Transverse colon (tissue), 4 donors: ENCODE results near the gene EHMT1. TPM values are rescaled to one million over a fixed set of nuclear protein-coding genes. Genes with fewer than 3 reads are reported as not detected.

Source experiments
- DNase-seq: peaks from one replicate; pipeline ENCODE4 v3.0.0-alpha.2; 2019
- H3K27ac ChIP-seq, 4 donors: fragments of 200-600 bp; sonication (generic); 2 replicates each; pipeline ENCODE4 v1.5.1; 2016 to 2018; ENCODE audit warnings: inconsistent platforms in 4 of 4
- H3K27me3 ChIP-seq: fragments of 200-600 bp; sonication (generic); 2 replicates; pipeline ENCODE4 v1.5.1; 2017; ENCODE audit warnings: inconsistent platforms
- H3K36me3 ChIP-seq, 4 donors: fragments of 200-600 bp; sonication (generic); 2 replicates each; pipeline ENCODE4 v1.5.1; 2017 to 2019; ENCODE audit warnings: inconsistent platforms in 4 of 4
- H3K4me1 ChIP-seq, 4 donors: fragments of 200-600 bp; sonication (generic); 2 replicates each; pipeline ENCODE4 v1.5.1; 2017 to 2020; ENCODE audit warnings: inconsistent platforms in 4 of 4
- H3K4me3 ChIP-seq, 4 donors: fragments of 200-600 bp; sonication (generic); 1 replicate in 1 of 4; 2 replicates in 3 of 4; pipeline versions ENCODE4 v1.5.1 to v1.6.1; 2017 to 2019; ENCODE audit warnings: inconsistent platforms in 4 of 4
- H3K9me3 ChIP-seq, 2 donors: fragments of 200-600 bp; sonication (generic); 2 replicates each; pipeline ENCODE4 v1.5.1; 2017 to 2019; ENCODE audit warnings: inconsistent platforms in 2 of 2
- CTCF ChIP-seq, 5 experiments: fragments of 200-600 bp in 3 of 5; fragments of 450-650 bp in 2 of 5; sonication (generic) in 3 of 5; IDR thresholded peaks; 1 replicate in 2 of 5; 2 replicates in 3 of 5; pipeline ENCODE4 v1.5.1; 2016 to 2017; ENCODE audit warnings: antibody characterized with exemption in 5 of 5, inconsistent platforms in 3 of 5, mild to moderate bottlenecking in 2 of 5, moderate library complexity in 1 of 5
- EP300 ChIP-seq: sonication (generic); formaldehyde crosslinking; IDR thresholded peaks from one replicate; pipeline ENCODE4 v1.6.1; 2017; ENCODE audit warnings: antibody characterized with exemption, low read depth
- POLR2A ChIP-seq: fragments of 450-650 bp; IDR thresholded peaks from one replicate; pipeline ENCODE4 v1.6.1; 2016; ENCODE audit warnings: antibody characterized with exemption, mild to moderate bottlenecking, moderate library complexity
- POLR2AphosphoS5 ChIP-seq, 3 donors: sonication (generic); formaldehyde crosslinking; IDR thresholded peaks; one replicate each; pipeline ENCODE4 v1.6.1; 2016; ENCODE audit warnings: antibody characterized with exemption in 3 of 3
- WGBS, 2 donors: methylation state at CpG; one replicate each; pipeline ENCODE4 v1.1.5; 2018; ENCODE audit warnings: low coverage in 1 of 2; 5-methylcytosine and 5-hydroxymethylcytosine counted together
- in situ Hi-C, 4 donors: fragments of 200-750 bp; cut with MboI; loops; one replicate each; pipeline versions ENCODE4 v1.15.0 to v1.15.1; 2017; ENCODE audit warnings: low sequenced_read_pairs in 3 of 4, low pct_ligation_motif_present in 1 of 4, low pct_unique_long_range_greater_than_20kb in 1 of 4
- intact Hi-C: fragments of 100-400 bp; cut with DNase I; formaldehyde crosslinking; loops from one replicate; pipeline ENCODE4 v1.15.1; 2023; ENCODE audit warnings: low total_unique reads
- total RNA-seq, 4 donors: library from RNA; depleted of rRNA; stranded (reverse); fragments of >200 nt; gene quantifications; one replicate each; pipeline ENCODE4 v1.1.0, GENCODE V29; 2016

EHMT1 gene
- total RNA-seq, 4 donors from 2014 or later = 93.8 to 184 (median 139) TPM

GRCh38 chr9:137771580-137771979 lies 152.8 kb downstream of the EHMT1 start:
- Histone ChIP-seq H3K27ac (no peak overlapping the region), H3K4me1 (no peaks in the 10 kb centered on the region), H3K36me3 (peaks cover 0 to 32% (median 8%) of the 10 kb centered on the region in 4 donors), H3K9me3 (no peaks in the 10 kb centered on the region), H3K27me3 (no peaks in the 10 kb centered on the region), H3K4me3 (no peak overlapping the region)
- 84% methylated on average over 14 of the region's 14 CpGs; no CpG with 5 or more reads in 1 of the 2 donors for WGBS, 2 donors
- in situ Hi-C loops = no loop called here
- DNase-seq = no peak
- TF ChIP-seq POLR2A = no peak
- no peak for TF ChIP-seq EP300
- no peak for TF ChIP-seq POLR2AphosphoS5 (IDR thresholded peaks at IDR 0.05)
- no peak for TF ChIP-seq CTCF (IDR thresholded peaks at IDR 0.05)
- intact Hi-C loops = no loop called here

- no peak overlapping the region for H3K4me3 ChIP-seq
- no peak overlapping the region for H3K27ac ChIP-seq
- H3K4me1 ChIP-seq = no peaks in the 10 kb centered on the region
- no peaks in the 10 kb centered on the region for H3K27me3 ChIP-seq
- no peaks in the 10 kb centered on the region for H3K9me3 ChIP-seq
- WGBS, 2 donors = 81 to 95% methylated on average over 6 to 12 of the region's 12 CpGs
- in situ Hi-C loops (no loop called here), intact Hi-C loops (no loop called here)
- H3K36me3 ChIP-seq = peaks cover 0 to 29% (median 12%) of the 10 kb centered on the region in 4 donors
- TF ChIP-seq CTCF (IDR thresholded peaks at IDR 0.05) (no peak), EP300 (no peak), POLR2A (no peak), POLR2AphosphoS5 (IDR thresholded peaks at IDR 0.05) (no peak)
- no peak for DNase-seq
Measured at GRCh38 chr9:137772281-137772873, 153.6 kb downstream of the EHMT1 start.

GRCh38 chr9:137774775-137775386 lies 156.1 kb downstream of the EHMT1 start:
- no peaks in the 10 kb centered on the region for H3K9me3 ChIP-seq
- in situ Hi-C loops (no loop called here), intact Hi-C loops (no loop called here)
- TF ChIP-seq POLR2AphosphoS5 (IDR thresholded peaks at IDR 0.05) (no peak), POLR2A (no peak), CTCF (IDR thresholded peaks at IDR 0.05) (no peak), EP300 (no peak)
- no peak for DNase-seq
- no peaks in the 10 kb centered on the region for H3K4me1 ChIP-seq
- peaks cover 0 to 44% (median 19%) of the 10 kb centered on the region in 4 donors for H3K36me3 ChIP-seq
- WGBS, 2 donors = 94% methylated on average over 23 of the region's 24 CpGs; no CpG with 5 or more reads in 1 of the 2 donors
- no peak overlapping the region for H3K4me3 ChIP-seq
- no peak overlapping the region for H3K27ac ChIP-seq
- no peaks in the 10 kb centered on the region for H3K27me3 ChIP-seq

GRCh38 chr9:137776306-137776995 lies 157.6 kb downstream of the EHMT1 start:
- WGBS, 2 donors = 84 to 94% methylated on average over 3 to 22 of the region's 22 CpGs
- peaks cover 0 to 39% (median 18%) of the 10 kb centered on the region in 4 donors for H3K36me3 ChIP-seq
- TF ChIP-seq EP300 = no peak
- no peak for TF ChIP-seq POLR2AphosphoS5 (IDR thresholded peaks at IDR 0.05)
- TF ChIP-seq POLR2A = no peak
- TF ChIP-seq CTCF (IDR thresholded peaks at IDR 0.05) = no peak
- H3K27me3 ChIP-seq = no peaks in the 10 kb centered on the region
- DNase-seq = no peak
- in situ Hi-C loops = no loop called here
- H3K9me3 ChIP-seq = no peaks in the 10 kb centered on the region
- no peak overlapping the region for H3K27ac ChIP-seq
- intact Hi-C loops = no loop called here
- no peaks in the 10 kb centered on the region for H3K4me1 ChIP-seq
- no peak overlapping the region for H3K4me3 ChIP-seq
